HG02759 (cell line): ENCODE results near the gene AGBL5.

ENCODE experiments used
- ATAC-seq: cut with Tn5 transposase; IDR thresholded peaks from one replicate; pipeline ENCODE4 v1.9.1; 2021; ENCODE audit warnings: mild to moderate bottlenecking, moderate library complexity; ENCODE audit not compliant: unreplicated experiment

AGBL5 gene

DNA sequence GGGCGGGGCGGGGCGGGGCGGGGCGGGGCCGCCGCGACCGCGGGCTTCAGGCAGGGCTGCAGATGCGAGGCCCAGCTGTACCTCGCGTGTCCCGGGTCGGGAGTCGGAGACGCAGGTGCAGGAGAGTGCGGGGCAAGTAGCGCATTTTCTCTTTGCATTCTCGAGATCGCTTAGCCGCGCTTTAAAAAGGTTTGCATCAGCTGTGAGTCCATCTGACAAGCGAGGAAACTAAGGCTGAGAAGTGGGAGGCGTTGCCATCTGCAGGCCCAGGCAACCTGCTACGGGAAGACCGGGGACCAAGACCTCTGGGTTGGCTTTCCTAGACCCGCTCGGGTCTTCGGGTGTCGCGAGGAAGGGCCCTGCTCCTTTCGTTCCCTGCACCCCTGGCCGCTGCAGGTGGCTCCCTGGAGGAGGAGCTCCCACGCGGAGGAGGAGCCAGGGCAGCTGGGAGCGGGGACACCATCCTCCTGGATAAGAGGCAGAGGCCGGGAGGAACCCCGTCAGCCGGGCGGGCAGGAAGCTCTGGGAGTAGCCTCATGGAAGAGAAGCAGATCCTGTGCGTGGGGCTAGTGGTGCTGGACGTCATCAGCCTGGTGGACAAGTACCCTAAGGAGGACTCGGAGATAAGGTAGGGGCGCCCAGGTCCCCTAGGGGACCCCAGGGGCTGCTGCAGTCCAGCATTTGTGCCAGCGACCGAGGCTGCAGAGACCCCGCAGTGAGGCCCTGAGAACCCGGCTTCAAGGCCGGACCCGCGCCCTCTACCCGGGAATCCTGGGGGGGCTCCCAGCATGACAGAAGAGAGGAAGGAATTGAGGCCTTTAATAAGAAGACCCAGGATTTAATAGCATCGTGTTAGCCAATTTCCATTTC lies 35.5 kb downstream of the AGBL5 start, which contains the start of gene KHK:
Gene KHK, plus strand, starts transcription at position 49 of the 870 bp plus-strand sequence. Its CDS starts 488 bp downstream, at position 537.
- no peak for ATAC-seq

- no peak for ATAC-seq
Observed at GRCh38 chr2:27087823-27088410, 36.4 kb downstream of the AGBL5 start.

DNA sequence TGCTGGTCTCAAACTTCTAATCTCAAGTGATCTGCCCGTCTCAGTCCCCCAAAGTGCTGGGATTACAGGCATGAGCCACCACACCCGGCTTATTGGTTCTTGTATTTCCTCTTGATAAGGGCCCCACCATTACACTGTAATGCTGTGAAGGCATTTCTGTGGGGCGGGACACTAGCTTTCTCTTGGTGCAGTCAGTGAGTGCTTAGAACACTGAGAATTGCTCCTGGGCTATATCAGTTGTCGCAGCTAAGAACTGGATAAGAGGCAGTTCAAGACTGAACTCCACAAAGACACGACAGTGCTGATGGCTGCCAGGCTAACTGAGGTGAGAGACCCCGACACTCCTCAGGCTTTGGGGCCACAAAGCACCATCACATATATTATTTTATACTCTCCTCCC lies 37.2 kb downstream of the AGBL5 start:
- ATAC-seq, result no peak

DNA sequence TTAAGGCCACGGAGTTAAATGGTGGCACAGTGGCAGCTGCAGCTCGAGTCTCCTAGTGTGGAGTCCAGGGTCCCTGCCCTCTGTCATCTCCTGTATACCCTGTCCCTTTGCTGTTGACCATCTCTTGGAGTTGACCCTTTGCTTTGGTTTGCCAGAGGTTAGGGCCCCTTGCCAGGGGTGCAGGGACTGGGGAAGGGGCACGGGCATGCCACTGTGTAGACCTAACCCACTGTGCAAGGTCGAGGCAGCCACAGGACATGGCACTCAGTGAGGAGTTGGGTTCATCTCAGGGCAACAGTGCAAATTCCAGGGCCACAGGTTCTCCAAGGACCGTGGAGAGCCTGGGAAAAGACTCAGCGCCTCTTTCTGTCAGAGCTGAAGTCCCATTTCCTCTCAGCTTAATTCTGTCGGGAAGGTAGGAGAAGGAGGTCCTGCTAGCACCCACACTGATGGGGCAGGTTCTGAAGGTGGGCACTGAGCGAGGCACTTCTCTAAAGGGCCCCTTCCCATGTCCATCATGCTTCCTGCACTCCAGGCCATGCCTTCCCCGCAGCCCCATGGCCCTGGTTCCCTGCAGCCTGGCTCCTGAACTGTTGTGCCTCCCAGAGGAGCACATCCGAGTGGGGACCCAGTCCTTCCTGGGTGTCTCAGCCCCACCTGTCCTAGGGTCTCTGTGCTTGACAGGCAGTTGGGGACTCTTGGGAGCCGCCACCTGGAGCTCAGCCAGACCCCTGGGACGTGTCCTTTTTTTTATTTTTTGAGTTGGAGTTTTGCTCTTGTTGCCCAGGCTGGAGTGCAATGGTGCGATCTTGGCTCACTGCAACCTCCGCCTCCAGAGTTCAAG lies 37.9 kb downstream of the AGBL5 start:
- ATAC-seq, result no peak

GRCh38 chr2:27091746-27092695 lies 40.6 kb downstream of the AGBL5 start:
- ATAC-seq, result no peak

DNA sequence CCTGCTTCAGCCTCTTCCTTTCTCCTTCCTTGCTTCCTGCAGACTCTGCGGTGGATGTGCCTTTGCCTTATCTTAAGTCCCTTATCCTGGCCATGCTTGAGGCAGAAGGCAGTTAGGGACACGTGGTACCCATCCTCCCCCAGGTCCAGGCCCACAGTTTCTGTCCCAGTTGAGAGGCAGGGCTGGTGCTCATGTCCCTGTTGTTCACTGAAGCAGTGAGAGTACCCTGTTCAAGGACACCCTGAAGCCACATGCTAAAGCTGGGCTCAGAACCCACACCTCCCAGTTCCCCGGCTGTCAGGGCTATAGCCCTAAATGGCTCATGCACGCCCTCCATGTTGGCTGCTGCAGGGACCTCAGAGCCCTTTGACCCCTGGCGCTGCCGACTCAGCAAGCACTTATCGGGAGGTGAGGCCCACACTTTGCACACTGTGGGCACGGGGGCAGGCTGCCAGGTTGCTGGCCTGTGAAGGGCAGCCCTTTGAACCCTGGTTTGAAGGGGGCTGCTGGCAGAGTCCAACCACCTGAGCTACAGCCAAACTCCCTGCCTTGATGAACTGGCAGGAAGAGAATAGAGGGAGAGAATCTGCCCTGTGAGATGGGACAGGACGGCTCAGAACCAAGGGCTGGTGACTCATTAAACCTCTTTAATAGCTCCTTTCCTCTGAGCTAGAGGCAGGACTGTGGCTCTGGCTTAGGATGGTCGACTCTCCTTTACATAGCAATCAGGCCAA lies 41.4 kb downstream of the AGBL5 start:
- ATAC-seq, result no peak

DNA sequence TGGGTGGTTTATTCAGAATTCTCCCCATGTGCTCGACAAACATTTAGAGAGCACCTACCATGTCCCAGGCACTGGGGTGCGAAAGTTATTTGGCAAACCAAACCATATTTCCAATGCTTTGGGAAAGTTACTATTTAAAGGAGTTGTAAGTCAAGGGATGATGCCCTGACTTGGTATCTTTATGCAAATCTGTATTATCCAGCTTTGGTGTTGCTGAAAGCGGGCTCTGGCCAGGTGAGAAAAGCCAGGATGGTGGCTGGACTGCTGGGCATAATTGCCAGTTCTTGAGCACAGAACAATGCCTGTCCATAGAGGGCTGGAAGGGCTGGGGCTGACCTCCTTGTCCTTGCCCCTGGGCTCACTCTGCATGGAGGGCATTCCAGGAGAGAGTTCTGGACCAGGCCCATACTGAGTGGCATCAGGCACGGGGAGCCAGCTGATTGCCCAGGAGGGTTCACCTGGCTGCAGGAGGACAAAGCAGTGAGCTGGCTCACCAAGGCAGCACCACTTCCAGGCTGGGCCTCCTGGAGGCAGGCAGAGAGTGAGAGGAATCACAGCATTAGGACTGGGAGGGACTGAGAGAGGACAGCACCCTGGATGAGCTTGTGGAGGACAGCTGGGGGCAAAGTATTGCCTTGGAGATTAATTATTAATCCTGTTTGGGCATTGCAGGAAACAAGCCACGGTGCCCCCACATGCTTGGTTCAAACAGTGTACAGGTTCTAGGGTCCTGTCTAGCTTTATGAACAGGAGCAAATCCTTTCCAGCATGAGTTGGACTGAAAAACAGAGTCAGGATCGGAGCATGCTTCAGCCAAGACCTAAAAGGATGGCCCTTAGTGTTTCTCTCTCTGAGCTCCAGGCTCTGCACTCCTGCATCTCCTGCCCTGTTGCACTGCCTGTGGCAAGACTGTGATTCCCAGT lies 42.2 kb downstream of the AGBL5 start:
- no peak for ATAC-seq

DNA sequence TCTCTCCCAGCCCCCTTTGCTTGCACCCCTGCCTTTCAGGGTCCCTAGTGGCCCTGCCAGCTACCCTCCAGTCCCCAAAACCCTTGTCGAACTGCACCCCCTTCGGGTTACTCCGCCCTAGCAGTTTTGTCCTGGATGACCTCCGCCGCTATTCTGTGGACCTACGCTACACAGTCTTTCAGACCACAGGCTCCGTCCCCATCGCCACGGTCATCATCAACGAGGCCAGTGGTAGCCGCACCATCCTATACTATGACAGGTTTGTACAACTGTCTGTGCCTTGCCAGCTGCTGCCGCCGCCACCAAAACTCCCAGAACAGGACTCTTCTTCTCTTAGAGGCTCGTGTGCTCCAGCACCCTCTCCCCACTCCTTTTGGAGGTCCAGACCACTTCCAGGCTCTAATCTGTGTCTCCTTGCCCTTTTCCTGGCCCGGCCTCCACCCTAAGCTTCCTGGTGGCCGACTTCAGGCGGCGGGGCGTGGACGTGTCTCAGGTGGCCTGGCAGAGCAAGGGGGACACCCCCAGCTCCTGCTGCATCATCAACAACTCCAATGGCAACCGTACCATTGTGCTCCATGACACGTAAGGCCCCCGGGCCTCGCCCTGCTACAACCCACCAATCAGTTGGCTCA lies 43.0 kb downstream of the AGBL5 start:
- ATAC-seq, result no peak

DNA sequence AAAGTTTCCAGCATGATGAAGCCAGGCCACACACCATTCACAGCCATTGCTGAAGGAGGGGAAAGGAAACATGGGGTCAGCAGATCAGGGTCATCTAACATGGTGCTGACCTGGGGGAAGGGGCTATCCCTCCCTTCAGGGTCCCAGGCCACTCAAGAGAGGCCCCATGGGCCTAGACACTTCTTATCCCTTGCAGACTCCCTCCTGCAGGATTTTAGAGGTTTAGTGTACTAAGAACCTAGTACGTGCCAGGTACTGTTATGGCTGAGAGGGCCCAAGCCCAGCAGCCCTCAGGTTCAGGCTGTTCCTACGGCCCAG lies 43.9 kb downstream of the AGBL5 start:
- no peak for ATAC-seq

- ATAC-seq, result peak; percentile 44
Observed at GRCh38 chr2:27095745-27096651, 44.5 kb downstream of the AGBL5 start.

DNA sequence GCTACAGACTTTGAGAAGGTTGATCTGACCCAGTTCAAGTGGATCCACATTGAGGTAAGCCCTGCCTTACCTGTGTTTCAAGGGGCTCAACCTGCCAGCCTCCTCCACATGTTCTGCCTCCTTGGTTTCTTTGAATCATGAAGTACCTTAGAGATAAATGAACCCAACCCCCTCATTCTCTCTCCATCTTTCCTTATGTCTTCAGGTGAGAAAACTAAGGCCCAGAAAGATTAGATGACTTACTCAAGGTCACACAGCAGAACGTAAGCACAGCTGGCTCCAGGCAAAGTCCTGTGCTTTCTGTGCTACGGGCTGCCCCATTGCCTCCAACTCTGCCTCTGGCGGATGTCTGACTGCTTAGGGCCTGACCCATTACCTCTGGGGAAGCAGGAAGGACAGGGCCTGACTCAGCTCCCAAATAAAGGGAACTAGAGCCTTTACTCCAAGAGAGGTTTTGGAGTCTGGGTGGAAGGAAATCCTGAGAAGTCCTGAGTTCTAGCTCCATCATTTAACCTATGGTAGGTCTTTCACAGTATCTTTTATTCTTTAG lies 45.4 kb downstream of the AGBL5 start:
- ATAC-seq, result no peak

DNA sequence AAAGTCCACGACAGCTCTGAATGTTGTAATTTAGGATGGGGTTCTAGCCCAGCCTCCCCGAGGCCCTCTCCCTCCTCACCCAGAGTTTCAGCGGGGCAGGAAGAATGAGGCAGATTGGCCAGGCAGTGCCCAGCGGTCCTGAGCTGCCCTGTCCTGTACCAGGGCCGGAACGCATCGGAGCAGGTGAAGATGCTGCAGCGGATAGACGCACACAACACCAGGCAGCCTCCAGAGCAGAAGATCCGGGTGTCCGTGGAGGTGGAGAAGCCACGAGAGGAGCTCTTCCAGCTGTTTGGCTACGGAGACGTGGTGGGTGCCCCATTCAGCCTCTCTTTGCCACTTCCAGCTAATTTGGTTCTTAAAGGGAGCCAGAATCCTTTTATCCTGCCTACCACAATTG lies 45.9 kb downstream of the AGBL5 start:
- no peak for ATAC-seq

DNA sequence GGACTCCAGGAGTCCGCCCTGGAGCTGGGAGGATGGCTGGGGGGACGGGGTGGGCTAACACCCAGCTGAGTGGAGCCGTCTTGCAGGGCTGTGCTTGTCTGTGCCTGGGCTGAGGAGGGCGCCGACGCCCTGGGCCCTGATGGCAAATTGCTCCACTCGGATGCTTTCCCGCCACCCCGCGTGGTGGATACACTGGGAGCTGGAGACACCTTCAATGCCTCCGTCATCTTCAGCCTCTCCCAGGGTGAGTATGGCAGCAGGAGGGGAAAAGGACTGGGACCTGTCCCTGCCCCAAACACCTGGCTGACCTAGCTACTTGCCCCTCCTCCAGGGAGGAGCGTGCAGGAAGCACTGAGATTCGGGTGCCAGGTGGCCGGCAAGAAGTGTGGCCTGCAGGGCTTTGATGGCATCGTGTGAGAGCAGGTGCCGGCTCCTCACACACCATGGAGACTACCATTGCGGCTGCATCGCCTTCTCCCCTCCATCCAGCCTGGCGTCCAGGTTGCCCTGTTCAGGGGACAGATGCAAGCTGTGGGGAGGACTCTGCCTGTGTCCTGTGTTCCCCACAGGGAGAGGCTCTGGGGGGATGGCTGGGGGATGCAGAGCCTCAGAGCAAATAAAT lies 48.0 kb downstream of the AGBL5 start:
- ATAC-seq, result no peak

DNA sequence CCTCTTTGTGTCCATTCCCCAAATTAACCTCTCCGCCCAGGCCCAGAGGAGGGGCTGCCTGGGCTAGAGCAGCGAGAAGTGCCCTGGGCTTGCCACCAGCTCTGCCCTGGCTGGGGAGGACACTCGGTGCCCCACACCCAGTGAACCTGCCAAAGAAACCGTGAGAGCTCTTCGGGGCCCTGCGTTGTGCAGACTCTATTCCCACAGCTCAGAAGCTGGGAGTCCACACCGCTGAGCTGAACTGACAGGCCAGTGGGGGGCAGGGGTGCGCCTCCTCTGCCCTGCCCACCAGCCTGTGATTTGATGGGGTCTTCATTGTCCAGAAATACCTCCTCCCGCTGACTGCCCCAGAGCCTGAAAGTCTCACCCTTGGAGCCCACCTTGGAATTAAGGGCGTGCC lies 48.6 kb downstream of the AGBL5 start:
- no peak for ATAC-seq

GRCh38 chr2:27102329-27102728 lies 50.9 kb downstream of the AGBL5 start:
- no peak for ATAC-seq

DNA sequence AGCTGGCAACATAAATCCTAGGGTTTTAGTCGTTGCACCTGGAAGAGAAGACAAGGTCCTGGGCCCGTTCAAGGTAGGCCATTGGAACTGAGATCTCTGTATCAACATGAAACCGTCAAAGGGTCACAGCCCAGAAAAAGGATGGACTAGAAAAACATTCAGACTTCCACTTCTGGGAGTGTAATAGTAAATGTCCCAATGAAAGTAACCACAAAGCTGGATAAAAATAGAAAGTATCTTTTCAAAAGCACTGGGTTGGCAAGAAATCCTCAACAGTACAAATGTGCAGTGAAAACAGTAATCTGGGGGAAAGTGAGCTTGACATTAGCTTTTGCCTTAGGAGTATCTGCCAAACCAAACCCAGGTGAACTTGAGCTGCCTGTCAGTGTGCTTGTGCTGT lies 54.5 kb downstream of the AGBL5 start:
- no peak for ATAC-seq

- no peak for ATAC-seq
Observed at GRCh38 chr2:27108221-27108620, 56.8 kb downstream of the AGBL5 start.
